HG03066 (cell line): ENCODE measurements around the gene MRPL36.
A peak's percentile ranks its signal among the peaks of the same experiment; 100 is the strongest.

Source experiments
- ATAC-seq: cut with Tn5 transposase; IDR thresholded peaks from one replicate; pipeline ENCODE4 v1.9.1; 2021; ENCODE audit warnings: low read depth; ENCODE audit not compliant: unreplicated experiment

Gene MRPL36

GRCh38 chr5:1783216-1783554 lies 16.5 kb downstream of the MRPL36 start:
- ATAC-seq = peak; percentile 73

DNA sequence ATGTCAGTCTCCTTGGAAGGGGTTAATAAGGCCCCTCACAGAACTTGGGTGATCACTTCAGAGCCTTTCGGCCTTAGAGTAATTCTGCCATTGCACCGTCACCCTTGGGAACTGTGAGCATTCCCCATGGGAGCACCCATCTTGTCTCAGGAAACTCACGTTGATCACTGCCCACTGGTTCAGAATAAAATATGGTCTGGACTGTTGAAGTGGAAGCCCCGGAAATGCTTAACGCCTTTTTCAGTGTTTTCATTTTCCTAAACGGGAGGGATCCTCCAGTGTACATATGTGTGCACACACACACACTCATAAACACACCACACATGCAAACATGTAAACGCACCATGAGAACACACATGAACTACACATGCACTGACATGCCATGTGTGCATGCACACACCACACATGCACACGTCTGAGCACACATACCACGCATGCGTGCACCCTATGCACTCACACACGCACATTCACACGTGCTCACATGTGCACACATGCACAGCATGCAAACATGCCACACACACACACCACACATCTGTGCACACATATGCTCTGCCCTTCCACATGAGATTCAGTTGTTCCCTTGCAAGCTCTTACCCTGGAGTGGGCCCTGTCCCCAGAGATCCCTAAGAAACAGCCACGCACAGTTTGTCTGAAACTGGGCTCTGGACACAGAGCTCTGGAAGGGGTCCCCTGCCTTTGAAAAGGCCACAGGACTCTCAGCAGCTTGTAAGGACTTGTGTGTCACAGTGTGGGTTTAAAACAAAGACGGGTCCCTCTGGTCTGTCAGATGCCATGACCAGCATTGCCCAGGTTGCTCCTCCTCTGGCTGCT lies 17.0 kb downstream of the MRPL36 start:
- no peak for ATAC-seq

DNA sequence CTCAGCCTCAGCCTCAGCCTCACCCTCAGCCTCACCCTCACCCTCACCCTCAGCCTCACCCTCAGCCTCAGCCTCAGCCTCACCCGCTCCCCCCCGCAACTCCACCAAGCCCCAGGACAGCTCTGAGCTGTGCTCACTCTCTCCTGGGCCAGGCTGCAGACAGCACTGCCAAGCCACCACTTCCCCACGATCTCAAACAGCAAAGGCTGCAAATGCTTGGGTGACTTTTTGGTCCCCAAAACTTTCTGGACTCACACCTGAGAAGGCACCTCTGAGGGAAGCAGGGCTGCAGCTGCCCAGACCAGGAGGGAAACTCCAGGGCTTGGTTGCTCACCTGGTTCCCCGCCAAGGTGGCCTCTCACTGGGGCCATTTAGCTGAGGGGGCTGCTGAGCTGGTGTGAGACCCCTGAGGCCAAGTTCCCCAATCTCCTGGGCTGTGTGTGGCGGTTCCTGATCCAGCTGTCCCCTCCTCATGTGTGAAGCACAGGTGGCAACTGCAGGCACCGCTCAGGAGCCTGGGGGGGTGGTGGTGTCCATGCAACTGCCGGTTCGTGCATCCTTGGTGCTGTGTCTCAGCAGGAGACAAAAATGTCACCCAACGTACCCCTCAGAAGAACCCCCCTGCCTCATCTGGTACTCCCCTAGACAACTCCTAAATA lies 17.8 kb downstream of the MRPL36 start:
- ATAC-seq = no peak

DNA sequence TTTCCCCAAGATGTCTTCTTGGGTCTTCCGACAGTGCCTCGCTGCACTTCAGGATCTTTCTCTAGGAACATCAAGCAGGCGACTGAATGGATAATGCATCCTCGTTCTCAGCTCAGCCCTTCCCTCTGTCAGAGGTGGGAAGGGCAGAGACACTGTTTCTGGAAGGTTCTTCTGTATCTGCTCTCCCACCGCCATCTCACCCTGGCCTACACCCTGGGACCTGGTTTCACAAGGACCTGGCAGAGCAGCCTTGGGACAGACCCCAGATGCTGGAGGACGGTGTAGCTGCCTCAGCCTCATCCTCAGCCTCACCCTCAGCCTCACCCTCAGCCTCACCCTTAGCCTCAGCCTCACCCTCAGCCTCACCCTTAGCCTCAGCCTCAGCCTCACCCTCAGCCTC lies 18.5 kb downstream of the MRPL36 start:
- ATAC-seq = no peak

- no peak for ATAC-seq
Measured at GRCh38 chr5:1780614-1780930, 19.1 kb downstream of the MRPL36 start.

- no peak for ATAC-seq
Measured at GRCh38 chr5:1779782-1780613, 19.6 kb downstream of the MRPL36 start.

- no peak for ATAC-seq
Measured at GRCh38 chr5:1779021-1779680, 20.5 kb downstream of the MRPL36 start.

GRCh38 chr5:1778138-1779020 lies 21.3 kb downstream of the MRPL36 start:
- no peak for ATAC-seq

DNA sequence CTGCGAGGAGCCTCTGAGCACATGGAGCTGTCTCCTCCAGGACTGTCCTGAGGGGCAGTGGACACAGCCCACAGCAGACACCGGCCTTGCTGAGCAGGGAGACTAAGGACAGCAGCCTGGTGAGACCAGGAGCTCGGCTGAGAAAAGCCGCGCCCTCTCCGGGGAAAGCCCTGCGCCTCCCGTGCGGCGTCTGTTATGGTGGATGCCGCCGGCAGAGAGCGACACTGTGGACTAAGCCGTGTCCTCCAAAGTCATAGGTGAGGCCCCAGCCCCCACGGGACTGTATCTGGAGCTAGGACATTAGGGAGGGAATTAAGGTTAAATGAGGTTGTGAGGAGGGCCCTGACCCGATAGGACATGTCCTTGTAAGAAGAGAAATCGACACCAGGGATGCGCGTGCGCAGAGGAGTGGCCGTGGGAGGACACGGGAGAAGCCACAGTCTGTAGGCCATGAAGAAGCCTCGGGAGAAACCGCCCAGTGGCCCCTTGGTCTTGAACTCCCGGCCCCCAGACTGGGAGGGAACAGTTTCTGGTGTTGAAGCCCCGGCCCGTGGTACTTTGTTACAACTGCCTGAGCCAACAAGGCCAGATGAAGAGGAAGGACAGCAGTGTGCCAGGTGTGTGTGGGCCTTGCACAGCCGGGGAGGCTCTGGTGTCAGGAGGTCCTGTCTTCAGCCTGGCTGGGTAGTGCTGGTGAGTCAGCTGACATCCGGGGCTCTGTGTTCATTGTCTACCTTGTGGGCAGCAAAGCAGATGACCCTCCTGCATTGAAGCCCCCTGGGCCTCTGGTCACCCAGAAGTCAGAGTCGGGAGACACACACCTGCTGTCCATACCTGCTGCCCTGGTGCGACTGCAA lies 22.1 kb downstream of the MRPL36 start:
- ATAC-seq = no peak

- ATAC-seq = no peak
Measured at GRCh38 chr5:1776831-1777230, 22.8 kb downstream of the MRPL36 start.

- no peak for ATAC-seq
Measured at GRCh38 chr5:1772634-1773033, 27.0 kb downstream of the MRPL36 start.

GRCh38 chr5:1771149-1772065 lies 28.2 kb downstream of the MRPL36 start:
- ATAC-seq = no peak

DNA sequence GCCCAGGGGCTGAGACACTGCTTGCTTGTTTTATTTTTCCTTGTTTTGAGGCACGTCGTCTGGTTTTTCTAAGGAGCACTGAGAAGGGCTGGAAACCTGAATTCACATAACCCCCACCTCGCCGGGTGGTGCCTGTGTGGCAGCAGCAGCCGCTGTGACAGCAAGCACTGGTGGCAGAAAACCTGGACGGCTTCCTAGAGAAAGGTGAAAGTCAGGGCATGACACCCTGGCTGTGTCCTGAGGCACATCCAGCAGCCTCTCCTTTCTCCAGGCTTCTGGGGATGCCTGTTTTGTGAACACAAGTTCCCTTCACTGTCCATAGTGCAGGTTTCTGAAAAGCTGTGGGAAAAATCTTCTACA lies 29.2 kb downstream of the MRPL36 start:
- no peak for ATAC-seq

GRCh38 chr5:1769752-1770442 lies 29.7 kb downstream of the MRPL36 start:
- ATAC-seq = no peak

- ATAC-seq = no peak
Measured at GRCh38 chr5:1769017-1769640, 30.5 kb downstream of the MRPL36 start.

DNA sequence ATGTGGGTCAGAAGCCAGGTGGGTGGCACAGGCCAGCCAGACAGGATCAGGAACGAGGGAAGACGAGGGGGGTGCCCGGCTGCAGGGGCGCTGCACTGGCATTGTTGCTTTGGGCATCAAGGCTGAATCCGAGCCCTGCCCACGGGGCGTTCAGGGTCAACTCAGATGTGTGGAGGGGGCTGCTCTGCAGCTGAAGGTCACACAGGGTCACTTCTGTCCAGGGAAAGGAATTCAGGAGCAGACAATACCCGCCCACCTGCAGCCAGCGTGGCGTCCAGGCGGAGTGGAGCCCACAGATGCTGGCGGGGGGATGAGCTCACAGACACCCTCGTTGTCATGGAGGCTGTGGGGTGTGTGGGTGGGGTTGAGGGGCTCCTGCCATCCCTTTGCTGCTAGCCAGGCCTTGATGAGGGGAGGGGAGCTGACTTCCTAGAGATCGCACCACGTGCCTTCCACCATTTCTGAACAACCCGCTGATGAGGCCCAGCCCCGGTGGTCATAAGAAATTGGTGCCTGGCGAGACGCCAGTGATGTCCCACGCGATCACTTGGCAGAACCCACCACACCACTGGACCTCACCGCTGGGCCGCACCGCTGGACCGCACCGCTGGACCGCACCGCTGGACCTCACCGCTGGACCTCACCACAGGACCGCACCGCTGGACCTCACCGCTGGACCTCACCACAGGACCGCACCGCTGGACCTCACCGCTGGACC lies 31.2 kb downstream of the MRPL36 start:
- no peak for ATAC-seq
